Brain pericyte (primary cell): Measurements from ENCODE around the gene LYRM4.

Source experiments
- DNase-seq: peaks from one replicate; pipeline ENCODE4 v3.0.0-alpha.2; 2012; ENCODE audit warnings: low read depth, low spot score

The LYRM4 gene

GRCh38 chr6:5174756-5175549 lies 85.8 kb downstream of the LYRM4 start:
- no peak for DNase-seq

GRCh38 chr6:5174244-5174643 lies 86.5 kb downstream of the LYRM4 start:
- DNase-seq, result no peak

- no peak for DNase-seq
Measured at GRCh38 chr6:5173810-5174209, 86.9 kb downstream of the LYRM4 start.

GRCh38 chr6:5172897-5173474 lies 87.8 kb downstream of the LYRM4 start:
- DNase-seq, result no peak

- no peak for DNase-seq
Measured at GRCh38 chr6:5172041-5172653, 88.6 kb downstream of the LYRM4 start.

GRCh38 chr6:5167501-5167900 lies 93.2 kb downstream of the LYRM4 start:
- no peak for DNase-seq

- no peak for DNase-seq
Measured at GRCh38 chr6:5164092-5164491, 96.7 kb downstream of the LYRM4 start.

GRCh38 chr6:5163247-5163646 lies 97.5 kb downstream of the LYRM4 start:
- no peak for DNase-seq

GRCh38 chr6:5162355-5162754 lies 98.4 kb downstream of the LYRM4 start:
- no peak for DNase-seq

- DNase-seq, result no peak
Measured at GRCh38 chr6:5160206-5160605, 100.5 kb downstream of the LYRM4 start.

- no peak for DNase-seq
Measured at GRCh38 chr6:5159162-5159561, 101.6 kb downstream of the LYRM4 start.

GRCh38 chr6:5158180-5158579 lies 102.6 kb downstream of the LYRM4 start:
- DNase-seq, result no peak

GRCh38 chr6:5157621-5158138 lies 103.1 kb downstream of the LYRM4 start:
- DNase-seq, result no peak

- no peak for DNase-seq
Measured at GRCh38 chr6:5156627-5157026, 104.1 kb downstream of the LYRM4 start.

GRCh38 chr6:5155906-5156305 lies 104.8 kb downstream of the LYRM4 start:
- no peak for DNase-seq

- no peak for DNase-seq
Measured at GRCh38 chr6:5153186-5153585, 107.6 kb downstream of the LYRM4 start.

GRCh38 chr6:5152460-5152859 lies 108.3 kb downstream of the LYRM4 start:
- no peak for DNase-seq

- DNase-seq, result no peak
Measured at GRCh38 chr6:5151955-5152401, 108.8 kb downstream of the LYRM4 start.

- no peak for DNase-seq
Measured at GRCh38 chr6:5151360-5151954, 109.3 kb downstream of the LYRM4 start.

GRCh38 chr6:5150551-5151075 lies 110.1 kb downstream of the LYRM4 start:
- no peak for DNase-seq

GRCh38 chr6:5149891-5150290 lies 110.9 kb downstream of the LYRM4 start:
- DNase-seq, result no peak

GRCh38 chr6:5149159-5149704 lies 111.5 kb downstream of the LYRM4 start:
- DNase-seq, result no peak
